GM21360 (cell line): Measurements from ENCODE around the gene NPB.

Experiments
- ATAC-seq: cut with Tn5 transposase; IDR thresholded peaks from one replicate; pipeline ENCODE4 v1.9.1; 2021; ENCODE audit warnings: mild to moderate bottlenecking, moderate library complexity; ENCODE audit not compliant: unreplicated experiment

NPB gene

DNA sequence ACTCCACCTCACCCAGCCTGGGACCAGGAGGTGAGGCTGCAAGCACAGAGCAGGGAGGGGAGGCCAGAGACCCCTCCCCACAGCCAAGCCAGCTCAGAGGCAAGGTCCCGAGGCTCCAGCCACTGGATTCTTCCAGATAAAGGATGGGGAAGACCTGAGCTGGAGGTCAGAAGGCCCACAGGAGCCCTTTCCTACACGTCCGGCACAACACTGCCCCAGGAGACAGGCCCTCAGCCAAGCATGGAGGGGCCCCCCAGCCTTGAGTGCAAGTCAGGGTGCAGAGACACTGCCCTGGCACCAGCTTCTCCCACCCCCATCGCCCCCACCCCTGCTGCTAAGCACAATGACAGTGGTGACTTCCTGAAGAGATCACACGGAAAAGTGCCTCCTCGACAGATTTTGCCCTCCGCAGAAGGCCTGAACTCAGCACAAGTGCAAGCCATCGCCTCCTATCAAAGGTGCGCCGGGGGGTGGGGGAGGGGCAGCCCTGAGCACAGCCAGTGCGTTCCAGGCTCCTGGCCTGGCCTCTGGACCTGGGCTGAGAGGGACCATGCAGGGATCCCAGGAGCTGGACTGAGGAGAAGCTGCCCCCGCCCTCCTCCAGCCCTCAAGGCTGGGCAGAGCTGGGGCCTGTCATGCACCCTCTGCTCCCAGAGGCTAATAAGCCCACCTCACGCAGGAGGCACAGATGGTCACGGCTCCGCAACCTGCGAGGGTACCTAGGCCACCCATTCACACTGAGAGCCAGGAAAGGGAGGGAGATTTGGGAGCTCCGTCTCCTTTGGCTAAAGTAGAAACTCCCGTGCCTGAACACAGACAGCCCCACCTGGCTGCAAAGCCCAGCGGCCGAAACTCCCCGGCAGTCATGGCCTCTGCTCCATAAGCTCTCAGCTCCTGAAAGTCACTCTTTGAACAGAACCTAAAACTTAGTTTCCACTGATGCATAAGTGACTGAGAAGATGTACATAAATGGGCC is 22.8 kb downstream of the NPB start:
- ATAC-seq: no peak

DNA sequence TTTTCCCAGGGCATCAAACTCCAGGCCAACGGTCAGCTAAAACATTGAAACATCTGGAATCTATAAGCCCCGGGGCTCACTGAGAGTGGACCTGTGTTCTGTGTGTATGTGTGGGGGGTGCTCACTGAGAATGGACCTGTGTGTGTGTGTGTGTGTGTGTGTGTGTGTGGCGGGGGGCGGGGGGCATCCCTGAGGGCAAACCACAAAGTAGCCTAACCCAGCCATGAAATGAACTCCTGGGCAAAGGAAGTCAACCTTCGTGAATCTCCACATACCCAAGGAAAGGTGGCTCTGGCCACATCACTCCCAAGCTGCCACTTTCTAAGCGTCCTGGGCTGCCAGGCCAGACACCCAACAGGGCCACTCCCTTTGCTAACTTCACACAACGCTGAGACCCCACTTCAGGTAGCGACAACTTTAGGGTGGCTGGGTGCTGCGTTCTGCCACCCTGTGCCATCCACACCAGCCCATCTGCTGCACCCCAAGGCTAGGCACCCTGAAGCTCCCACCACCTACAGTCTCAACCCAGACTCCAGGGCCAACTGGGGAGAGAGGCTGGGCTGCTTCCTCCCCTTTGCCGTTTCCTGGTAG is 23.9 kb downstream of the NPB start:
- ATAC-seq: no peak

DNA sequence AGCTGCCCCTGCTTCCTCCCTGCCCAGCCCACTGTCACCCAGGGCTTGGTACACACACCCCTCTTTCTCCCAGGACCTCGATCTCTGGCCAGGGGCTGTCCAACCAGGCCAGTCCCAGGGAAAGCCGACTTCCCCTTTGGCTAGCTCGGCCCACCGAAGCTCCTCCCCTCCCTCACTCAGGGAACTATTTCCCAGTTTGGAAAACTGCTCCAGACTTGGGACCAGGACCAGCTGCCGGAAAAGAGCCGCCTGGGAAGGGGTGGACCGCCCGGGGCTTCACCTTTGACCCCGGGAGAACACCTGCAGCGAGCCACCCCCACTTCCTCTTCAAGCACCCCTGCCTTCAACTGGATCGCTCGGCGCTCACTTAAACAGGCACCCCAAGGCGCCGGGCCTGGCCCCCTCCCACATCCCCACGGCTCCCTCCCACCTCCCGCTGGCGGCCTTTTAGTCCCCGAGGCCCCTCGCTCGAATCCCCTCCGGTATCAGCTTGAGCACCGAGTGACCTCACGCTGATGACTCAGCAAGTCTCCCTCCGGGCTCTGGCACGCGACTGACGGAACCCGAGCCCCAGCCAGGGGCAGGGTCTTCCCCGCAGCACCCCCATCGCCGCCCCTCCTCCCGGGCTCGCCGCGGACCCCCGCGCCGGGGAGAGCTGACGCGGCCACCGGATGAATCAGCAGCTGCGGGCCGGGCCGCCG is 24.6 kb downstream of the NPB start:
- ATAC-seq: peak; percentile 23

DNA sequence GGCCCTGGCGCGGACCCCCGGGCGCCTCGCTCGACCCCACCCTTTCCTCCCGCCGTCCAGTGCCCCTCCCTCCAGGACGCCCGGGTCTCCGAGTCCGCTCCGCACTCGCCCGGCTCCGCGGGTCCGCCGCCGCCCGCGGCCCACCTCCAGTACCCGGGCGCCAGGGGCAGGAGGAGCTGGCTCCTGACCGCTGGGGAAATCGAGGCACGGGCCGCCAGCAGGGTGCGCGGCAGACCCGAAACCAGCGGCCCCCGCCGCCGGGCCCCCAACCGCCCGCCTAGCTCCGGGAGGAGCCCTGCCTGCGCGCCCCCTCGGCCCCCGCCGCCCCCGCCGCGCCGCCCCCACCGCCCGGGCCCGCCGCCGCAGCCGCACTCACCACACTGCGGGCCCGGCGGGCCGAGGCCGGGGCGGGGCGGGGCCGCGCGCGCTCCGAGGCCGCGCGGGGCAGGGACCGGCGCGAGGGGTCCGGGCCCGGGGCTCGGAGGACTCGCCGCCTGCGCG is 25.2 kb downstream of the NPB start:
- peak; percentile 3 for ATAC-seq

DNA sequence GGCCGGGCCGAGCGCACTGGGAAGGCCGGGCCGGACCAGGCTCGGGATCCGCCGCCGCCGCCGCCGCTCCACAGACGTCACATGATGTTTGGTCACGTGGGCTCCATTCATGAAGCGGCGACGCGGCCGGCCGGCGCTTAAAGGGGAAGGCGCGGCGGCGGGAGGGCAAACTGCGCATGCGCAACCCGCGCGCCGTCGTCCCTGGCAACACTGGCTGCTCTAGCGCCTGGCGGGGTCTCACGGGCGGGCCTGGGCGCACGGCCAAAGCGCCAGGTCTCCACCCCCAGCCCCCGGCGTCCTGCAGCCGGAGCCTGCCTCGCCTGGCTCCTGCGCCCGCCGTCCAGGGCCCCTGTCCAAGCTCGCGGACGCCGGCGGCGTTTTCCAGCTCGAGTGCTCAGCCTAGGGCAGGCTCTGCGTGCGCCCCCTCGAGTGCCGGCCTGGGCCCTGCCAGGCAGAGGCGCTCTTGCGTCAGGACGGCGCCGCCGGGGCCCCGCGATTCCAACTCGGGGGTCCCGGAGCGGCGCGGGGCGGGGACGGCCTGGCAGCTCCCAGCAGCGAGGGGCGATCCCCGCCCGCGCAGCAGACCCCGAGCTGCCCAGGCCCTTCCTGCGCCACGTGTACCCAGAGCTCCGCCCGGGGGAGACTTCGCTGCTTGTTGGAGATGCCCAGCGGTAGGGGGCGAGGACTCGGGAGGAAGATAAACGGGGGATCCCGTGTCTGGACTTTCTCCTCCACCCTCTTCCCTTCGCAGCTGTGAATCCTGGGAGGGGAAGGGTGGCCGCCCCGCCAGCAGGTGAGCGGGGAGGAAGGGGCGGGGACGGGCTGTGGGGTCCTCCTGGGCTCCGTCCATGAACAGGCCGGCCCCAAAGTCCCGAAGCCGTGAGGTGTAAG is 25.9 kb downstream of the NPB start, which contains the start of gene MAFG:
MAFG (minus strand) TSS at position 83 of the 891 bp plus-strand sequence. CDS start 4,550 bp downstream, outside the sequence.
- peak; percentile 52 for ATAC-seq

DNA sequence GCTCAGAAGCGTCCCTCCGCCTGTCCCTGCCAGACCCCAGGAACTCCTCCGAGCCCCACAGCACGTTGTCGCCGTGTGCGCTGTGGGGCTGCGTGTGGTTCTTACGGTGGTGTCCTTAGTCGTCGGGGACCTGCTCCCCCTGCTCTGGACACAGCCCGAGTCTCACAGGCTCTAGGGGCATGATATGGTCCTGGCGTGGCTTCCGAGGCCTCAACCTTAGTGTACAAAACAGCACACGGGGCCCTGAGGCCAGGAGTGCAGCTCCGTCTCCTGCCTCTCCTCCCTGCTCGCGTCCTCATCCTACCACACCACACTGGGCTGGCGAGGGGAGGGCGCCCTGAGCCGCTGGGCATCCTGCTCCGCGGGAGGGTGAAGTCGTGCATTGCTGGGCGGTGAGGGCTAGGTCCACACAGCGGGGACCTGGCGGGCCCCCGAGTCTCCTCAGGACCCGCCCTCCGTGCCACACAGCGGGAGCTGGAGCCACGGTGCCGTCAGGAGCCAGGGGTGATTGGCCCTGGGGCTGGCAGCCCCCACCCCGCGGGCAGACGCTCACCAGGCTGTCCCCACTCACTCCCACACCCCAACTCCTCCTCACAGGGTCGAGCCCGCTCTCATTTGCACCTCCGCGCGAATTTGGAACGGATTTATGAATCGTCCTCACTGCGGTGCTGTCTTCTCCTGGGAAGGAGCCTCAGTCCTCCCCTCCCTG is 26.7 kb downstream of the NPB start:
- no peak for ATAC-seq

DNA sequence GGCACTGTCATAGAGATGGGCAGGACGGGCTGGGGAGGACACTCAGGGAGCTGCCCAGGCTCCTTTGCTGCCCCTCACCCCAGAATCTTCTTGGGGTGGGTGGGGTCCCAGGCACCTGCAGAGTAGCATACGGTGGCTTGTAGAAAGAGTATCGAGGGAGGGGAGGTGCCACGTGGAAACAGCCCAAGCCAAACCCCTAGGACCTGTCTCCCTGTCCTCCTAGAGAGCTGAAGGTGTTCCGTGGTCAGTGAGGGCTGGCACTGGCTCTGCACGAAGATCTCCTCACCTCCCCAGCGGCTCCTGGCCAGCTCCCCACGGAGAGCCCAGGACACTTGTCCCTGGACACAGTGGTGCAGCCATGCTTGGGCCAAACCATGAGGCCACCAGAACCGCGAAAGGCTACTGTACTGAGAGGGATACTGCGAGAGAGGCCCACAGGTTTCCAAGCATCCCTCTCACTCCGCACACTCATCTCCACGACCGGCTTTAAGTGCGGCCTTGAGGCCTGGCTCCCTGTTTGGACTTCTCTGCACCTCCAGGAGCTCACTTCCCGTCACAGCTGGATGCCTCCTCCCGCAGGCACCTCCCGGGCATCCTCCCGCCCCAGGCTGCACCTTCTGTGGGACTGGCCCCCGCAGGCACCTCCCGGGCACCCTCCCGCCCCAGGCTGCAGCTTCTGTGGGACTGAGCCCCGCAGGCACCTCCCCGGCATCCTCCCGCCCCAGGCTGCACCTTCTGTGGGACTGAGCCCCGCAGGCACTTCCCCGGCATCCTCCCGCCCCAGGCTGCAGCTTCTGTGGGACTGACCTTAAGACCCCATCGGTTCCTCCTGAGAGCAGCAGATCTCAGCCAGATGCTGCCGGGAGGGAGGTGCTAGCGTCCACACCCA is 27.5 kb downstream of the NPB start:
- ATAC-seq: no peak

DNA sequence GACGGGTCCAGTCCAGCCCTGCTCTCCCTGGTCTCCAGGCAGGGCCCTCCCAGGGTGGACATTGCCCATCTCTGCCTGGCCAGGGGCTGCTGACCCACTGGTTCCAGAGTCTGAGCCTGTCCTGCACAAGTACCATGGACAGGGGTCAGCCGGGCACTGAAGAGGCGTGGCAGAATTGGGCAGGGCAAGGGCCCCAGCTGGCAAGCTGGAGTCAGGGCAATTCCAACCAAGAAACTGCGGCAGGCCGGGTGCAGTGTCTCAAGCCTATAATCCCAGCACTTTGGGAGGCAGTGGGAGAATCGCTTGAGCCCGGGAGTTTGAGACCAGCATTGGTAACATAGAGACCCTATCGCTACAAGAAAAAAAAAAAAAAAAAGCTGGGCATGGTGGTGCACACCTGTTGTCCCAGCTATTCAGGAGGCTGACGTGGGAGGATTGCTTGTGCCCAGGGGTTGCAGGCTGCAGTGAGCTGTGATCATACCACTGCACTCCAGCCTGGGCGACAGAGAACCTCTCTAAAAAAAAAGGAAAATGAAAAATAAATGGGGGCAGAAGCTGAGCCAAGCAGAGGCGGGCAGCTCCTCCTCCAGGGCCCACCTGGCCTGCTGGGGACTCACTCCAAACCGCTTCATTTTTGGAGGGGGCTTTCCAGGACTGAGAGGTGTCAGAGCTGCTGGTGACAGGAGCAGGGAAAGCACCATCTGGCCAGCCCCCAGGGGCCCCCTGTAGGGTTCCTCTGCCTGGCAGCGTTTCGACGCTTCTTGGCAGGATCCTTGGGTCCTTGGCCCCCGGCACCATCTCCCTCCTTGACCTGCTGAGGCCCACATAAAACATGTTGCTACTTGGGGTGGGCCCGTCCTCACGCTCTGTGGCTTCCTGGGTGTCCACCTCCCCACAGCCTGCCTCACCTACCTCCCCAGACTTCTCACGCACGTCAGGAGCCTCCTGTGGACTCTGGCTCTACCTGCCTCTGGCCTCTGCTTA is 28.4 kb downstream of the NPB start:
- no peak for ATAC-seq

DNA sequence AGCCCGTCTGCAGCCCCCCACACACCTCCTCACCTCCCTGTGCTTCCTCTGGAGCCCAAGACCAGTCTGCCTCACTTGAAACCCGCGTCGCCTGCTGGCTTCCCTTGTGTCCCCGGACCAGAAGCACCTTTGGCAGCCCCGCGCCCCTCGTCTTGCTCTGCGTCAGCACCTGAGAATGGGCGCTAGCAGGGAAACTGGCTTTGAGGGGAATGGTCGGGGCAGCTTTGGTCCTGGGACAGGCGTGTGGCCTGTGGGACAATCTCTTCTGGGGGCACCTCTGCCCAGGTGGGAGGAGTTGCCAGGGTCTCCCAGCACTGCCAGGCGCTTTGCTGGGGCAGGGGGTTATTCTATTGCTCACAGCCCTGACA is 29.1 kb downstream of the NPB start:
- ATAC-seq: no peak

DNA sequence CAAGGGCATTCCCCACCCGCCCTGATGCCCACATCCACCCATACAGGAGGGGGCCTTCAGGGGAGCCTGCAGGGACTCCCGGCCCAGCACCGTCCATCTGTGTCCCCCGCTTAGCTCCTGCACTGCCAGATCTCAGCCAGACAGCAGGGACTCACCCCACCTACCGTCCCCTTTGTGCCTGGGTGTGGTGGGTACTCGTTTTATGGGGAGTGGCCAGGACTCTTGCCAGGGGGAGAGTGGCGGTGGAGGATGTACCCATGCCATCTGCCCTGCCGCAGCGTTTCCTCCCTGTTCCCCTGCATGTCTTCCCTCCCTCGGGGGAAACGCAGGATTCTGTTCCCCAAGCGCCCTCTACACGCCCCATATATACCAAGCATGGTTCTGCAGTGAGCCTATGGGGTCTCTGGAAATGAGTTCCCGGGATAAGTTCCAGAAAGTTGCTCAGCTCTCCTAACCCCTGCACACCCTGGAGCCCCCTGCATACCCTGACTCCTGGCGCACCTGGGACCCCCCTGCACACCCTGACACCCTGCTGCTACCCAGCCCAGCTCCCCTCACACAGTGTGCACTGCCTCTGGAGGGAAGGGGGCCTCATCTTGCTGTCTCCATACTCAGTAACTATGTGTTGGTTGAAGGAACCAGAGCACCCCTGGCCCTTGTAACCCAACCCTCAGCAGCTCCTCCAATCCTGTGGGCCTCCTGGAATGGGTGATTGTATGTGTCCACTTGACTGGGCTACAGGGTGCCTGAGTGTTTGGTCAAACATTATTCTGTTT is 29.7 kb downstream of the NPB start:
- ATAC-seq: no peak

DNA sequence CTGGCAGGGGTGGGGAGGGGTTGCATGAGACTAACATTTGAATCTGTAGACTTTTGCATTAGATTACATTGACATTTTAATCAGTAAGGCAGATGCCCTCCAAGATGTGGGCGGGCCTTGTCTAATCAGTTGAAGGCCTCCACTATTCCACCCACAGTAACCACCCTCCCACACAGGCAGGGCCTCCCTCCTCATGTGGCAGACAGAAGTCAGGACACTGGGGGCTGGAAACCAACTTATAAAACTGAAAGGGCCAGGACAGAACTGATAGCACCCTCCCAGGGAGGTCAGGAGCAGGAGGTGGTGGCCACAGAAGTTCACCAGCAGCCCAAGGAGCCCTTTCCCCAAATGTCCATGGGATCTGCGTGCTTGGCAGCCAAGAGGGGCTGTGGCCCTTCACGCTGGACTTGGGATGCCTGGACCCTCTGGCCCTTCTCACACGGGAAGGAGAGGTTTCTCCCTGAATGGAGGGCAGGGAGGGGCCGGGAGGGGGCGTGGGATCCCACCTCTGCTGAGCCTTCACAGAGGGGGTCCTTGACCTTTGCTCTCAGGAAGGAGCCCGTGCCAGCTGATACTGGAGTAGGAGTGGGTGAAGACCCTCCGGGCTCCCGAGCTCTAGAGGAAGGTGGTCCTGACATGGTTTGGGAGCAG is 30.4 kb downstream of the NPB start:
- no peak for ATAC-seq

DNA sequence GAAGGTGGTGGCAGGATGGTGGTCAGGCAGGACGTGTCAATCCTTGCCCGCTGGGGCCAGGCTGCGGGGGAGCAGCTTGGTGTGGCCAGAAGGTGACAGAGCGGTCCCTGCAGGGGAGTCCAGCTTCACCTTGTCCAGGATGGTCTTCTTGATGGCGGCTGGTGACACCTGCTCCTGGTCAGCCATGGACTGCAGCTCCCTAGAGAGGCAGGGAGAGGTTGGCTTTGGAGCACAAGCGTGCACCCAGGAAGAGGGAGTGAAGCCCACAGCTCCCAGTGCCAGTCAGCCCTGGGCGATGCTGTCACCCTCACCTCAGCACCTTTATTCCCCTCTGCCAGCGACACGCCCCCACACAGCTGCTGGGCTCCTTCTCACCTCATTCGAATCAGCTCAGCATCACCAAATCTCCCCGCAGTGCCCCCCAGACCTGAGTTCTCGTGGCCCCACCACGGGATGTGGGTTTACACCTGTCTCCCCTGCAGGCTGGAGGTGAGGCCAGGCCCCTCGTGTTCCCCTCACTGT is 31.2 kb downstream of the NPB start:
- no peak for ATAC-seq

DNA sequence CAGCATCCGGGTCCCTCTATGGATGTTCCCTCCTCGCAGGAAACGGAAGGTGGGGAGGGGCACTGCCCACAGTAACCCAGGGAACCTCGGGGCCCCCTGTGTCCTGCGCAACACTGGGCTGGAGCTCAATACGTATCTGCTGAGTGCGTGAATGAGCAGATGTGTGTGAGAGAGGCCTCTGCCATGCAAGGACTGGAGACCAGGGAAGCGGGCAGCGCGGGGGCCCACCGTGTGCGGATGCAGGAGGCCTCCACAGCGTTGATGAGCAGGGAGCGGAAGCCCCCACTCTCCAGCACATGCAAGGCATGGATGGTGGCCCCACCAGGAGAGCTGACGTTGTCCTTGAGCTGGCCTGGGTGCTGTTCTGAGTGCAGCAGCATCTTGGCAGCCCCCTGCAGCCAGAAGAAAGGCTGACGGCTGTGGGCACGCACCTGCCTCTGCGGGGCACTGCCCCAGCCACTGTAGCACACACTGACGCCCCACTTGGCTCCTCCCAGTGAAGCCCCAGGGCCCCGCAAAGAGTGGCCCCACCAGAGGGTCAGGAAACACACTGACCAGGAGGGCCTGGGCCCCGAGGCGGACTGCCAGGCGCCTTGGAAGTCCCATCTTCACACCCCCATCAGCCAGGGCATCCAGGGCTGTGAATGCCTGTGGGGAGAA is 32.2 kb downstream of the NPB start:
- ATAC-seq: no peak

DNA sequence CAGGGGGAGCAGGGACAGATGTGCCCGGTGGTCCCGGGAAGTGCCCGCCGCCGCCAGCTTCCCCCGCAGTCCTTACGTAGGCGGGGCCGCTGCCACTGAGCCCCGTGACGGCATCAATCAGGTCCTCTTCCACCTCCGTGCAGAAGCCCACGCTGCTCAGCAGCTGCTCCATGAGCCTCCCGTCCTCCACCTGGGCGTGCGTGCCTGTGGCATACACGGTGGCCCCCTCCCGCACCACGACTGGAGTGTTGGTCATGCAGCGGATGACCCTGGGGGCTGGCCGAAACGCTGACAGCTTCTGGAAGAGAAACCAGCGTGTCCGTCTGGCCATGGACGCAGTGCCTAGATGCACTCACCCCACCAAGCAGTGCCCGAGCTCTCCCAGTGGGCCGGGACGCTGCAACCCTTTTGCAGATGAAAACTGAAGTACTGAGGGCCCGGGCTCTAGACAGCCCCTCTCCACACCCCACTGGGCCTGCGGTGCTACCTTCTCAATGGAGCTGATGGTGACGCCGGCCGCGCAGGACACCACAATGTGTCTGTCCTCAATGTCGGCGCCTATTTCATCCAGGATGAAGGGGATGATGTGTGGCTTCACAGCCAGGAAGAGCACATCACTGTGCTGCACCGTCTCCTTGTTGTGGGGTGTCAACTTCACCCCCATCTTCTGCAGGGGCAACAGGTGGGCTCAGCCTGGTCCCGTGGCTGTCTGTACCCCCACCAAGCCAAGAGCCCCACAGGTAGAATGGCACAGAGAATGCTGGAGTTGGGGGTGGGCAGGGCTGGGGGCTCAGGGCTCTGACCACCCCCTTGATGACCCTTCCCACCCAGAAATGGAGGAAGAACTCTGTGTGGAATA is 33.0 kb downstream of the NPB start:
- no peak for ATAC-seq

DNA sequence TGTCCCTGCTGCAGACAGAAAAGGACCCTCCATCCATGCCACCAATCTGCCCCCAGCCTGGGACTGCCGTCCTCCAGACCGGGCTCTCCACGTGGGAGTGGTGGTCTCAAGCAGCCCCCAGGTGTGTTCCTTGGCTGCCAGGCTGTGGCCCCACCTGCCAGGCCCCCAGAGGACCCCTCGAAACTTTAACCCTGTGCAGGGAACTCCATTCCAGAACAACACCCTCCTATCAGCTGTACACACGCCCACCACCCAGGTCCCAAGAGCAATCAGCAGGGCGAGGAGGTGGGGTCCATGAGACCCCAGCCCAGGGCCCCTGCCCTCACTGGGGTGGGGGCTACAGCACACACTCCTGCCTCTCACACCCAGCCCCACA is 33.7 kb downstream of the NPB start:
- ATAC-seq: no peak
